ENCODE results near the gene SLC25A14. TPM values are rescaled to one million over a fixed set of nuclear protein-coding genes. Genes with fewer than 3 reads are reported as not detected.
"Not testable (repeated sequence)": the region's sequence is repeated elsewhere in the genome, so short reads cannot be mapped to it uniquely, and the experiment has no call there.

SLC25A14 gene
- total RNA-seq, 1 experiment from 2014 or later: 4.9 TPM

DNA sequence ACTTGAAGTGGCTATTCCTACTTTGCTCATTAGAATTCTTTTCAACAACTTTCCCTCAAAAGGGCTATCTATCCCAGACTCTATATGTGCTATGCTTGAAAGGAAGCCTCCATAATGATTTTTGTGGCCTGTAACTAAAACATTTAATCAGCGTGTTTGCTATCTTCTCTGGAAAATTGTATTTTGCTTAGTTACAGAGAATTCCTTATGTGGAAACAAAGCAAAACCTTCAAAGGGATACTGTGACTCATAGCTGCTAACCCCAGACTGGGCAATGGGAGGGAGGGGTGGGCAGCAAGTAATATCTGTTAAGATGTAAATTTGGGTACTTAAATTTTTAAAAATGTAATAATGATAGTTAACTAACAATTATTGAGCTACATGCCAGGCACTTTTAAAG is 3.7 kb downstream of the SLC25A14 start:
- DNase-seq: no peak
- H3K27me3 ChIP-seq: no peaks in the 10 kb centered on the region
- no peak overlapping the region for H3K4me3 ChIP-seq
- no peaks in the 10 kb centered on the region for H3K9me3 ChIP-seq
- no peaks in the 10 kb centered on the region for H3K36me3 ChIP-seq

DNA sequence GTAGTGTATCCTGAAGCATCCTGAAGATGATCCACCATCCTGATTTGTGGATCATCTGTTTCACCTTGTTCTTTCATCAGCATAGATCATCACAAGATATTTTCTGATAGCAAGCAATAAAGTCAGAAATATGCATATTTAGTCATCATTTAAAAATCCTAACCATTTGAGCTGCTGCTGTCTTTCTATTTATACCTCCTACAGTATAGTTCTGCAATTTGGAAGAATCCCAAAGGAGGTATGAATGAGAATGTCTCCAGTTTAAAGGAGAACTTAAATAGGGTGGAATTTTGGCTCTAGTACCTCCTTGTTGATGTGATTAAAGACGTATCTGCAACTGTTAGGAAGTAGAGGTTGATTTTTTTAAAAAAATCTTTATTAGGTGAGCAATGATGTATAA is 7.6 kb downstream of the SLC25A14 start:
- H3K9me3 ChIP-seq: no peaks in the 10 kb centered on the region
- H3K27me3 ChIP-seq: no peaks in the 10 kb centered on the region
- H3K4me3 ChIP-seq: no peak overlapping the region
- no peak for DNase-seq
- no peaks in the 10 kb centered on the region for H3K36me3 ChIP-seq

DNA sequence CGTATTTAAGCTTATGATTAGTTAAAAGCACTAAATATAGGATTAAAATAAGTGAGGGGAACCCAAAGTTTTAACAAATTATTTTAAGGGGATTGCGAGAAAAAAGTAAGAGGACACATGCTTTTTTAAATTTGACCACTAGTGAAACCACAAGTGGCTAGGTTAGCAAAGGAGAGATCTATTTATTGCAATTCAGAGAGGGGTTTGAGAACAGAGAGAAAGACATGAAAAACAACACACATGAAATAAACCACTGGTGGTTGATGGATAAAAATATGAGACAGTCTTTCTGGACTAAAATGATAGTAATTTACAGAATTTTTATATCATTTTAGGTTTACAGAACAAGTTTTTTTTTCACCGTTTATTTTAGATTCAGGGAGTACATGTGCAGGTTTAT is 11.8 kb downstream of the SLC25A14 start:
- Histone ChIP-seq H3K36me3 (no peaks in the 10 kb centered on the region), H3K4me3 (no peak overlapping the region), H3K9me3 (no peaks in the 10 kb centered on the region), H3K27me3 (no peaks in the 10 kb centered on the region)
- DNase-seq: no peak

DNA sequence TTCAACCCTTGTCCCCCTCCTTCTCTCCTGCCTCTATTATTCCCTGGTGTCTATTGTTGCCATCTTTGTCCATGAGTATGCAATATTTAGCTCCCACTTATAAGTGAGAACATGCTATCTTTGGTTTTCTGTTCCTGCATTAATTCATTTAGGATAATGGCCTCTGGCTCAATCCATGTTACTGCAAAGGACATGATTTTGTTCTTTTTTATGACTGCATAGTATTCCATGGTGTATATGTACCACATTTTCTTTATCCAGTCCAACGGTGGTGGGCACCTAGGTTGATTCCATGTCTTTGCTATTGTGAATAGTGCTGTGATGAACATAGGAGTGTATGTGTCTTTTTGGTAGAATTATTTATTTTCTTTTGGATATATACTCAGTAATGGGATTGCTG is 12.3 kb downstream of the SLC25A14 start:
- H3K9me3 ChIP-seq, H3K27me3 ChIP-seq, DNase-seq, H3K4me3 ChIP-seq, H3K36me3 ChIP-seq: not testable (repeated sequence)

DNA sequence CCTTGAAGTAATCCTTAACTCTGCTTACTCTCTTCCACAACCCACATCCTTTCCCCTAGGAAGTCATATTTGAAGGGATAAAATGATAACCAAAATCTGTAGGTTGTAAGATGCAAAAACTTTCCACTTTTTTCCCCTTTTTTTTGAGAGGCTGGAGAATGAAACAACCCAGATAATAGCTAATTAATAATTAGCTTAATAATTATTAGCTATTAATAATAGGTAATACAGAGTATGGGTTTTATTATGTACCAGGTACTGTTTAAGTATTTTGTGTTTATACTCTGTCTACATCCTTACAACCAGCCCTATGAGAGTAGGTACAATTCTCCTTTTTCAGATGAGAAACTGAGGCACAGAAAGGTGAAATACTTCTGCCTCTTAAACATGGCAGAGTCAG is 36.4 kb downstream of the SLC25A14 start:
- Histone ChIP-seq H3K4me3 (no peak overlapping the region), H3K9me3 (no peaks in the 10 kb centered on the region), H3K36me3 (no peaks in the 10 kb centered on the region), H3K27me3 (no peaks in the 10 kb centered on the region)
- no peak for DNase-seq

DNA sequence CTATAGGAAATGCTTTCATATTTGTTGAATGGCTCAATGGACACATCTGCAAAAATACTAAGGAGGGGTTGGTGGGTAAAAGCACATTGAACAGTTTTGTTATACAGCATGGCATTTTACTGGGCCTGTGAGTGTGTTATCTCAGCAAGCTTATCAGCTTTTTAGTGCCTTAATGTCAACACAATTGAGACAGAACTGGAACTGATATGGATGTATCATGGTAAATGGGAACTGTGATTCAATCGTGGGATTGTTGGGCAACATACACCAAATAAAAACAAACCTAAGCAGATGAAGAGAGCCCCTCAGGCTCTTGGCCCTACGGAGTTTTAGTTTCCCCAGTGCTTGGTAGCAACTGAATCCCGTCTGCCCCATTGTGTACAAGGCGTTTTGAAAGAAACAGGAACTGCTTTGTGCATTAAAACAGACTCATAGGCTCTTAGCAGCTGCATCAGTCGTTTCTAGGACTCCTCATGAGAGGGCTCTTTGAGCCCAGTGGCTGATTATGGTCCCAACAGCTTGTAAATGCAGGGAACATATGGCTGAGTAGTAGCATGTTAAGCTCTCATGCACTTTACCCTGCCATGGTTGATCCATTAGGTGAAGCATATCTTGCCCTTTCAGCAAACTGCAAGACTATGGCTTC is 38.4 kb downstream of the SLC25A14 start:
- Histone ChIP-seq H3K27me3 (no peaks in the 10 kb centered on the region), H3K9me3 (no peaks in the 10 kb centered on the region)
- no peak for DNase-seq

DNA sequence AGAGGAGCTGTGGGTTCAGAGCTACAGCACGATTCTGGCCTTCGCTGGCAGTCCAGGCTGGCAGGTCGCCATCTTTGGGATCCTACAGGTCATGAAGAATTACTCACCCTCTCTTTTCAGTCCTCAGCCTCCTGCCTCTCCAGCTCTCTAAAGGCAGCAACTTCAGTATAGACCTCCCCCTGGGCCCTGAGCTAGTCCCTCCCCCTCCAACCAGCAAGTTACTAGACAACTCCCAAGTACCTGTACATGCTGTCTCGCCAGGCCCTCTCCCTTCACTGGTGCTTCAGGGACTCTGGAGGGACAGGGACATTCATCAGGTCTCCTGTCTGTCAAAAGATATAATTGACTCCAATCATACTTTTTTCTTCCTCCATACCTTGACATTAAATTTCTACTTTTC is 45.8 kb downstream of the SLC25A14 start, which contains the start of gene GPR119:
Gene GPR119 (minus strand): TSS at position 155 of the 400 bp plus-strand sequence. CDS start 227 bp downstream, outside the sequence.
- Histone ChIP-seq H3K4me3 (no peak within 1 kb of the TSS), H3K9me3 (no peaks in the 10 kb centered on the region)
- peak; percentile 2 for DNase-seq

More for the DNA sequence above, 38.4 kb downstream of the SLC25A14 start:
- H3K36me3 ChIP-seq: no peaks in the 10 kb centered on the region
- no peak overlapping the region for H3K4me3 ChIP-seq

DNA sequence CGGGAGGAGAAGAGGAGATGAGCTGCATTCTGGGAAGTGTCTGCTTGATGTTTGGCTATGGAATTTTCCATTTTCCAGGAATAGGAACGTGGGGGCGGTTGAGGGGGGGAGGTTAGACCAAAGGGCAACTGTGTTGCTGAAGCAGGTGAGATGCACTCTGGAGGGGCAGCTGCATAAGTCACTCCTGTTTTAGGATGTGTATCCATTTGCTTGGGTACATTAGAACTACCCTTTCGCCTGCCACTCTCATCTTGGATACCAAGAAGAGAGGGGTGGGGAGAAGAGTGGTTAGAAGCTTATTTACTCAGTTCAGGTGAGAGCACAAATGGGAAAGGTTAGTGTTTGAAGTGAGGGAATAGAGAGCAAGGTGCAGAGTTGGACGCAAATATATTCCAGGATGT is 46.7 kb downstream of the SLC25A14 start:
- Histone ChIP-seq H3K27me3 (no peaks in the 10 kb centered on the region), H3K36me3 (no peaks in the 10 kb centered on the region), H3K9me3 (no peaks in the 10 kb centered on the region), H3K4me3 (no peak overlapping the region)
- DNase-seq: no peak

More for the DNA sequence above, 45.8 kb downstream of the SLC25A14 start, which contains the start of gene GPR119:
- no peaks in the 10 kb centered on the region for H3K27me3 ChIP-seq
- H3K36me3 ChIP-seq: no peaks in the 10 kb centered on the region

DNA sequence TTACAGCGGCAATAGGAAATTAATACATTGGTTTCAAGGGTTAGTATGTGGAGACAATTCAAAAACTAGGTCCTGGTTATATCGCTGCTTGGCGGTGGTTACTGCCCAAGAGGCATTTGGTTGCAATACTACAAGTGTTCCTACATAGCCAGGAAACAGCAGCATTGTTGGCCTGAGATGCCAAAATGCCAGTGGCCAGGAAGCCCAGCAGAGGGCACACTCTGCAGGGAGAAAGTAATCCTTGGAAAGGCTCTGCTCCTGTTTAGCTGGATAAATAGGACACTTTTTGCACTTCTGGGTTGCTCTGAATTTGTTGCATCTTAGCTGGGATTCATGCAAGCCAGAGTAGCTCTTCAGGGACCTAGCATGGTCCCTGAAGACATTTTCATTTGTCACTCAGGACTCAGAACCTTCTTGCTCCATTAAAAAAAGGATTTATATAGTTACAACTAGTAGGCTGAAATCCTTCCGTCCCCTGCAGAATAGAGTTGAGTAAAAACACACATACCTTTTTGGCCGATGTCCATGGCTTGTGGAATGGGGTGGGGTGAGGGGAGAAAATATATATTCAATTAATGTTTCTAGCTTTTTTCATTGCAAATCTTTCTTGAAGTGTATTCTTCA is 53.8 kb downstream of the SLC25A14 start:
- peak; percentile 43 for DNase-seq
- H3K4me3 ChIP-seq: no peak overlapping the region
- no peaks in the 10 kb centered on the region for H3K9me3 ChIP-seq
- no peaks in the 10 kb centered on the region for H3K36me3 ChIP-seq
- H3K27me3 ChIP-seq: no peaks in the 10 kb centered on the region

DNA sequence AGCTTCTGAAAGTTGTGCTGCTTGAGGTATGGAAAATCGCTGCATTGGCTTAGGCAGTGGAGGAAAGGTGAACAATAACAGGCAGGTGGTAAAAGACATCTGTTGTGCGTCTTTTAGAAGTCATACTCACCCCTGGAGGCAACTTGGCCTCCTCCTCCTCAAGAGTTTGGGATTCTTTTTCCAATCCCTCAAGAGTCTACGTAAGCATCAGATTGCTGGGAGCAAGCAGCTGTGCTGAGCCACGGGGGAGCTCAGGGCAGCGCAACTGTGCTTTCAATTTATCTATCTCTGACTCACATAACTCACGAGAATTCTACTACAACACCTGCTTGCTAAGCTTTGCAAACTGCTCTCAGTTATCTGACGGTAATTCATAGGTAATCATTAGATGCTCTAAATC is 55.6 kb downstream of the SLC25A14 start:
- Histone ChIP-seq H3K4me3 (no peak overlapping the region), H3K9me3 (no peaks in the 10 kb centered on the region), H3K36me3 (no peaks in the 10 kb centered on the region), H3K27me3 (no peaks in the 10 kb centered on the region)
- DNase-seq: no peak

DNA sequence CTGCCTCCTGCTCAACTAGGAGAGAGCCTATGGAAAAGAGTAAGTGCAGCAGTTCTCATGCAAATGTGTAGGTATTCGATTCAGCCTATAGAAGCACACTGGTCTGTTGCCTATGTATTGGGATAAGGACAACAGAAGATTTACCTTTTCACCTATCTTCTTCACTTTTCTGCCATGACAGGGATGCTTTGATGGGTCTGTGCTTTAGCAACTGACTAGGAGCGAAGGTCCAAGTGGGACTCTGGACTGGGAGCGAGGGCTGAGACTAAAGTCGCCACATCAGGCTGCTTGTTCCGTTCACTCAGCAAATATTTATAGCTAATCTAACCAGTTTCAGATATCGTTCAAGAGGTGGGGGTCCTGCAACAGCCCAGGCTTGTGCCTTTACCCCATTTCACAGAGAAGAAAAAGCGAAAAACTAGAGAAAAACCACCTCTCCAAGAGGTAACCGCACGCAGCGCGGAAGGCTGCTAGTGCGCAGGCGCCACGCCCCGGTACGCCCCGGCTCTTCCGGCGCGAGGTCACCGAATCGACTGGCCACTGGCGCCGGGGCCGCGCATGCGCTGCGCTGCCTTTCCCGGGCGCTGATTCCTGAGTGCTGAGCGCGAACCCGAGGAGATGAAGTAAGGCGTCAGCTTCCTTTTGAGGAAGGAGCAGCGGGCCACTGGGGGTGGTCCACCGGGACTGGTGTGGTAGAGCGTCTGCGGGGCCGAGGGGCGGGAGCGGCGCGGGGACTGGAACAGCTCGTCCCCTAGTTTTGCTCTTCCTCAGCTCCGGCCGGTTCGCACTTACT is 61.9 kb downstream of the SLC25A14 start, which contains the start of gene RBMX2:
Gene RBMX2 (plus strand): TSS at position 573 of the 793 bp plus-strand sequence. CDS start 46 bp downstream, at position 619.
- H3K9me3 ChIP-seq: no peaks in the 10 kb centered on the region
- peak; percentile 70 for DNase-seq
- peak within 1 kb of the TSS; percentile 64 for H3K4me3 ChIP-seq
- H3K36me3 ChIP-seq: peaks cover 5% of the 10 kb centered on the region; the same call in 1 of the 2 replicates
- no peaks in the 10 kb centered on the region for H3K27me3 ChIP-seq

DNA sequence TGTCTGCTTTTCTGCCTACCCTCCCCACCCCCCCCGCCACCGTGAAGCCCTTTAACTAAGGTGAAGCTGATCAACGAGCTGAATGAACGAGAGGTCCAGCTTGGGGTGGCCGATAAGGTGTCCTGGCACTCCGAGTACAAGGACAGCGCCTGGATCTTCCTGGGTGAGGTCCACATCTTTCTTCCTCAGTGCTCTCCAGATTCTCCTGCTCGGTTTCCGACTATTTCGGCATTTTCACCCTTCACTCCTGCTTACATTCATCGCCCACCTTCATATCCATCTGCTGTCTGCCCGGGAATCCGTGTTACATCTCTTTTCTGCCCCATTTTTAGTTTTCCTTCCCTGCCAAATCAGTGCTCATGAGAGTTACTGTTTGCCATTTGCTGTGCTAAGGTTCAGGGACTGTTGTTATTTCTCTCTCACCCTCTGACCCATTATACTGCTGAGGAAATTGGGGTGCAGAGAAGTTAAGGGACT is 62.5 kb downstream of the SLC25A14 start:
- Histone ChIP-seq H3K4me3 (peak overlapping the region; percentile 64), H3K9me3 (no peaks in the 10 kb centered on the region), H3K36me3 (peaks cover 5% of the 10 kb centered on the region; the same call in 1 of the 2 replicates), H3K27me3 (no peaks in the 10 kb centered on the region)
- no peak for DNase-seq

DNA sequence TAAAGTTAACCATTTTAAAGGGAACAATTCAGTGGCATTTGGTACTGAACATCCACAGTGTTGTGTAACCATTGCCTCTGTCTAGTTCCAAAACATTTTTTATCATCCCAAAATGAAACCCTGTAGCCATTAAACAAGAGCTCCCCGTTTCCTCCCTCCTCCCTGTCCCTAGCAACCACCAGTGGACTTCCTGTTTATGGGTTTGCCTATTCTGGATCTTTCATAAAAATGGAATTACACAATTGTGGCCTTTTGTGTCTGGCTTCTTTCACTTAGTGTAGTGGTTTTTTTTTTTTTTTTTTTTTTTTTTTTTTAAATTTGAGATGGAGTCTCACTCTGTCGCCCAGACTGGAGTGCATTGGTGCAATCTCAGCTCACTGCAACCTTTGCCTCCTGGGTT is 73.7 kb downstream of the SLC25A14 start:
- no peak for DNase-seq
- no peak overlapping the region for H3K4me3 ChIP-seq
- no peaks in the 10 kb centered on the region for H3K27me3 ChIP-seq
- H3K36me3 ChIP-seq: no peaks in the 10 kb centered on the region; the same call in 1 of the 2 replicates
- H3K9me3 ChIP-seq: no peaks in the 10 kb centered on the region

DNA sequence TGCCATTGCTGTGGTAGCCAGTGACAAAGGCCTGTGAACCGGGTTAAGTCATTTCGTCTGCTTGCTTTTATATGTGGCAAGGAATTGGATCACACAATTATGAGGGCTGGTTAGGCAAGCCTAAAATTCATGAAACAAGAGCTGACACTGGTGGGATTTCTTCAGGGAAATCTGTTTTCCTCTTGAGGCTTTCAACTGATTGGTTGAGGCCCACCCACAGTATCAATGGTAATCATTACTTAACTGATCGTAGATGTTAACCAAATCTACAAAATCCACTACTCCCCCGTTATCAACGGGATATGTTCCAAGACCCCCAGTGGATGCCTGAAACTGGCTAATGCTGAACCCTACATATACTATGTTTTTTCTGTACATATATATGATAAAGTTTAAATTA is 75.1 kb downstream of the SLC25A14 start:
- no peaks in the 10 kb centered on the region for H3K9me3 ChIP-seq
- H3K36me3 ChIP-seq: no peaks in the 10 kb centered on the region; the same call in 1 of the 2 replicates
- H3K27me3 ChIP-seq: no peaks in the 10 kb centered on the region
- H3K4me3 ChIP-seq: no peak overlapping the region
- DNase-seq: no peak

DNA sequence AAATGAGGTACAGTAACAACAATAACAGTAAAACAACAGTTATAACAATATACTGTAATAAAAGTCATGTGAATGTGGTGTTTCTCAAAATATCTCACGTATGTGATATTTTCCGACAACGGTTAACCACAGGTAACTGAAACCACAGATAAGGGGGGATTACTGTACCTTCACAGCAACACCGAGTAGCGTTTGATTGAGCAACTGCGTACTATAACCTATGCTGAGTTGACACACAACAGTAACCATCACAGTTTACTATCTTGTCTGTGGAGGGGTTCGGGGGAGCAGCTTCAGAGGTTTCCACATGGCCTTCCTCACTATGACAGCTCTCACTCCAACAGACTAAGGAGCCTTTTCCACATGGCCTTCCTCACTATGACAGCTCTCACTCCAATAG is 75.5 kb downstream of the SLC25A14 start:
- H3K27me3 ChIP-seq: no peaks in the 10 kb centered on the region
- H3K36me3 ChIP-seq: no peaks in the 10 kb centered on the region; the same call in 1 of the 2 replicates
- H3K9me3 ChIP-seq: no peaks in the 10 kb centered on the region
- no peak overlapping the region for H3K4me3 ChIP-seq
- no peak for DNase-seq

DNA sequence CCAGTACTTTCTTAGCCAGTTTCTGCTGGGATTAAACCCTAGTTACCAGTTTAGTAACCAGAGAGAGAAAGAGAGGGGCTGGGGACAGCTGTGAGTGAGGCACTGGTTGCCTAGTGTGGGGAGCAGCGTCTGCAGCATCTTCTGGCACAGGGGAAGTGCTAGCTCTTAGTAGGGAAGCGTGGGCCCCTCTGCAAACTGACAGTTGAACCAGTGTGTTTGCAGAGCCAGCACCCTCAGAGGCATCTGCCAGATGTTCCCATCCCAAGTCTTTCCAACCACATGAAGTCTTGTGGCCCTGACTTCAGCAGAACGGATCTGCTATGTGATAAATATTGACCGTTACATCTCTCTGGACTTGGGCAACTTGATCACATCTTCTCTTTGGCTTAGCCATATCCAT is 77.1 kb downstream of the SLC25A14 start:
- no peaks in the 10 kb centered on the region for H3K27me3 ChIP-seq
- H3K9me3 ChIP-seq: no peaks in the 10 kb centered on the region
- H3K4me3 ChIP-seq: no peak overlapping the region
- no peak for DNase-seq
- H3K36me3 ChIP-seq: no peaks in the 10 kb centered on the region; the same call in 1 of the 2 replicates

DNA sequence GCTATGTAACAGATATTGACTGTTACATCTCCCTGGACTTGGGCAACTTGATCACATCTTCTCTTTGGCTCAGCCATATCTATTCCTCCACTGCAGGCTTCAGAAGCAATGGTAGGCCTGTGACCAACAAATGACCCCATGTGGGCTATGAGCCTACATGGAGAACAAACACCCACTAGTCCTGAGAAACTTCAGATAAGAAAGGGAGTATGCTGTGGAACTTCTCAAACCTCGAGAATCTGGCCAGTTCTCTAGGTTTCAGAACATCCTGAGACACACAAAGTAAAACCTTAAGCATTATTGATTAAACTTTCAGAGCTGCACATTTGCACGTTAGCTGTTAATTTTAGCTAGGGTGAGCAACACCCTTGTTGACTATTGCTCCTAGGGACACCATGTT is 78.3 kb downstream of the SLC25A14 start:
- no peaks in the 10 kb centered on the region; the same call in 1 of the 2 replicates for H3K36me3 ChIP-seq
- H3K9me3 ChIP-seq: no peaks in the 10 kb centered on the region
- DNase-seq: no peak
- no peaks in the 10 kb centered on the region for H3K27me3 ChIP-seq
- H3K4me3 ChIP-seq: no peak overlapping the region

All from MG63 (cell line).